ENCODE data around the gene ERBB4.
"Not testable (repeated sequence)": the region's sequence is repeated elsewhere in the genome, so short reads cannot be mapped to it uniquely, and the experiment has no call there.

DNA sequence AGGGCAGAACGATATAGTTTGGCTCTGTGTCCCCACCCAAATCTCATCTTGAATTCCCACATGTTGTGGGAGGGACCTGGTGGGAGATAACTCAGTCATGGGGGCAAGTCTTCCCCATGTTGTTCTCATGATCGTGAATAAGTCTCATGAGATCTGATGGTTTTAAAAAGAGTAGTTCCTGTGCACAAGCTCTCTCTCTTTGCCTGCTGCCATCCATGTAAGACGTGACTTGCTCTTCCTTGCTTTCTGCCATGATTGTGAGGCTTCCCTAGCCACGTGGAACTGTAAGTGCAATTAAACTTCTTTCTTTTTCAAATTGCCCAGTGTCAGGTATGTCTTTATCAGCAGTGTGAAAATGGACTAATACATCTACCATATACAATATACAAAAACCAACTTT is 76.9 kb downstream of the ERBB4 start:
- TF ChIP-seq CTCF (IDR thresholded peaks at IDR 0.05); TCF7L2 (IDR thresholded peaks at IDR 0.05; ENCODE audit: low read depth, low read length): not testable (repeated sequence)
